Natural killer cell (primary cell): Measurements from ENCODE around the gene CHST8. TPM values are rescaled to one million over a fixed set of nuclear protein-coding genes. Genes with fewer than 3 reads are reported as not detected.

ENCODE experiments used
- ATAC-seq, 3 donors: fragments of 150-1000 bp in 2 of 3; fragments of 200-7000 bp in 1 of 3; cut with Tn5 transposase; 1 replicate in 1 of 3; 2 replicates in 2 of 3; pipeline ENCODE4 v1.10.0; 2021; ENCODE audit warnings: mild to moderate bottlenecking in 2 of 3, moderate library complexity in 2 of 3
- DNase-seq, 2 donors: peaks; one replicate each; pipeline versions ENCODE4 v3.0.0 to v3.0.0-alpha.2; 2013 to 2021; ENCODE audit warnings: mixed read lengths in 1 of 2
- H3K27ac ChIP-seq: one replicate; pipeline ENCODE4 v1.5.1; 2013; ENCODE audit warnings: mild to moderate bottlenecking, low read length
- H3K27me3 ChIP-seq: one replicate; pipeline ENCODE4 v1.6.1; 2013; ENCODE audit warnings: low read length; ENCODE audit not compliant: control insufficient read depth, insufficient read depth
- H3K36me3 ChIP-seq: one replicate; pipeline ENCODE4 v1.6.1; 2013; ENCODE audit warnings: low read length; ENCODE audit not compliant: control insufficient read depth, insufficient read depth
- H3K4me1 ChIP-seq: one replicate; pipeline ENCODE4 v1.6.1; 2013; ENCODE audit warnings: low read length; ENCODE audit not compliant: control insufficient read depth, insufficient read depth
- H3K4me3 ChIP-seq: one replicate; pipeline ENCODE4 v1.5.1; 2013; ENCODE audit warnings: low read length
- H3K9me3 ChIP-seq: one replicate; pipeline ENCODE4 v1.6.1; 2013; ENCODE audit warnings: low read length; ENCODE audit not compliant: control insufficient read depth, insufficient read depth
- H3K27ac Mint-ChIP-seq, 2 donors: one replicate each; pipeline ENCODE4 v1.8.0; 2022; ENCODE audit warnings: mild to moderate bottlenecking in 2 of 2, mixed read lengths in 2 of 2, moderate library complexity in 1 of 2
- H3K27me3 Mint-ChIP-seq, 2 donors: one replicate each; pipeline ENCODE4 v1.8.0; 2022; ENCODE audit warnings: low read depth in 2 of 2, mixed read lengths in 2 of 2
- H3K36me3 Mint-ChIP-seq: one replicate; pipeline ENCODE4 v1.8.0; 2022; ENCODE audit warnings: mixed read lengths
- H3K4me1 Mint-ChIP-seq, 2 donors: one replicate each; pipeline ENCODE4 v1.8.0; 2022; ENCODE audit warnings: mixed read lengths in 2 of 2
- H3K4me3 Mint-ChIP-seq: one replicate; pipeline ENCODE4 v1.8.0; 2022; ENCODE audit warnings: mild to moderate bottlenecking, moderate library complexity, mixed read lengths
- H3K9me3 Mint-ChIP-seq, 2 donors: one replicate each; pipeline ENCODE4 v1.8.0; 2022; ENCODE audit warnings: mixed read lengths in 2 of 2
- WGBS: methylation state at CpG from one replicate; pipeline ENCODE4 v1.1.7; 2013; ENCODE audit warnings: missing lambda C conversion rate; ENCODE audit not compliant: insufficient coverage; 5-methylcytosine and 5-hydroxymethylcytosine counted together
- intact Hi-C: fragments of 100-400 bp; cut with micrococcal nuclease; formaldehyde crosslinking; loops from one replicate; pipeline ENCODE4 v1.14.2; 2022
- total RNA-seq, 4 donors: library from RNA; stranded (reverse); fragments of 120-200 nt in 1 of 4; gene quantifications; one replicate each; pipeline versions ENCODE4 v1.2.3 to v1.2.4, GENCODE V29; 2013 to 2022
- TF ChIP-seq, protein P1 (sequence below): fragments of 200-600 bp; IDR thresholded peaks from one replicate; pipeline ENCODE4 v1.8.0; 2022; ENCODE audit warnings: antibody characterized with exemption

CHST8 gene
- total RNA-seq, 3 donors from 2014 or later (not counting 1 experiment from before 2014, with no cell fraction given) = not detected

DNA sequence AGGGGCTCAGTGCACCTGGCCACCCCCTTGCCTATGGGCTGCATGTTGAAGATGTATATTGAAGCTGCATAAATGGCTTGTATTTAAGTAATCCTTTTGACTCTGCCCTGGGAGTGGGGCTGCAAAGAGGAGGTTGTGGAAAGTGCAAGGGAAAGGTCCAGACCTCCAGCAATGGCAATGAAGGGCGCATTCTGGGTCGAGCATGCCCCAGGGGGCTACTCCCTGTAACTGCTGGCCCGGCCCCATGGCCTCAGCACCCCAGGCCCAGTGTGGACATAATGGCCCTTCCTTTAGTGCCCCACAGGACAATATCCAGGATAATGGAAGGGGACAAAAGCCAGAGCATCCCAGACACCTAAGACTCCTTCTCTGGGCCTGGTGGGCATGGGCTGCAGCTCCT, 43.1 kb upstream of the CHST8 start:
- no peaks in the 10 kb centered on the region for H3K4me1 Mint-ChIP-seq
- intact Hi-C loops = no loop called here
- Histone ChIP-seq H3K9me3 (peaks cover 5% of the 10 kb centered on the region), H3K36me3 (no peaks in the 10 kb centered on the region), H3K4me1 (no peaks in the 10 kb centered on the region), H3K27me3 (no peaks in the 10 kb centered on the region), H3K27ac (no peak overlapping the region), H3K4me3 (no peak overlapping the region)
- no peaks in the 10 kb centered on the region for H3K9me3 Mint-ChIP-seq
- no peak overlapping the region for H3K27ac Mint-ChIP-seq
- TF ChIP-seq, protein P1, sequence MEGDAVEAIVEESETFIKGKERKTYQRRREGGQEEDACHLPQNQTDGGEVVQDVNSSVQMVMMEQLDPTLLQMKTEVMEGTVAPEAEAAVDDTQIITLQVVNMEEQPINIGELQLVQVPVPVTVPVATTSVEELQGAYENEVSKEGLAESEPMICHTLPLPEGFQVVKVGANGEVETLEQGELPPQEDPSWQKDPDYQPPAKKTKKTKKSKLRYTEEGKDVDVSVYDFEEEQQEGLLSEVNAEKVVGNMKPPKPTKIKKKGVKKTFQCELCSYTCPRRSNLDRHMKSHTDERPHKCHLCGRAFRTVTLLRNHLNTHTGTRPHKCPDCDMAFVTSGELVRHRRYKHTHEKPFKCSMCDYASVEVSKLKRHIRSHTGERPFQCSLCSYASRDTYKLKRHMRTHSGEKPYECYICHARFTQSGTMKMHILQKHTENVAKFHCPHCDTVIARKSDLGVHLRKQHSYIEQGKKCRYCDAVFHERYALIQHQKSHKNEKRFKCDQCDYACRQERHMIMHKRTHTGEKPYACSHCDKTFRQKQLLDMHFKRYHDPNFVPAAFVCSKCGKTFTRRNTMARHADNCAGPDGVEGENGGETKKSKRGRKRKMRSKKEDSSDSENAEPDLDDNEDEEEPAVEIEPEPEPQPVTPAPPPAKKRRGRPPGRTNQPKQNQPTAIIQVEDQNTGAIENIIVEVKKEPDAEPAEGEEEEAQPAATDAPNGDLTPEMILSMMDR = no peak
- ATAC-seq (no peak), DNase-seq (no peak)
- H3K4me3 Mint-ChIP-seq = no peak overlapping the region
- H3K36me3 Mint-ChIP-seq = peaks cover 5% of the 10 kb centered on the region
- 76% methylated on average over 3 of the region's 3 CpGs for WGBS
- H3K27me3 Mint-ChIP-seq = peaks cover 4 to 20% of the 10 kb centered on the region in 2 donors

DNA sequence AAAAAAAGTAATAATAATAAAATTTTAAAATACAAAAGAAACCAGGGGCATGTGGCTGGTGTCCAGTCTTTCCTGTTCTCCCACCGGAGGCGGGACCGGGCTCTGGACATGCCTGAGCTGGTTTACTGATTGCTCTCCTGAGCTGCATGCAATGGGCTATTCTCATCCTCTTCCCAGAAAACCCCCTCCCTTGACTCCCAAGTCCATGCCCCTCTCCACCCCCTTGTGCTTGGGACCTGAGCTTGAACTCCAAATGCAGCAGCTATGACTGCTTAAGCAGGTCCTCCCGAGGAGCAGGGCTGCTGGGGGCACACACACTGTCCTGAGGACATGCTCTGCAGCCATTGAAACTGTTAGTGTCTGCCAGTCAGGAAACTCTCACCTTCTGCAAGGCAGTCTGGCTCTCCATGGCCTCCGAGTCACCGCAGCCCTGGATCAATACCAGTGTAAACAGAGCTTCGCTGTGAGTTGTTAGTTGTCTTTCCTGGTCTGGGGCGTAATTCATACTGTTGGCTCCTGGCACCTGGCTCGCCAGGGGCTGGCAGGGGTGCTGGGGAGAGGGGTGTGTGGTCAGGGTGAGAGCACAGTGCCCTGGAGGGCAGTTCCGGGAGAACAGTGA, 41.6 kb upstream of the CHST8 start:
- no peaks in the 10 kb centered on the region for H3K4me1 ChIP-seq
- DNase-seq (no peak), ATAC-seq (no peak)
- 73% methylated on average over 10 of the region's 10 CpGs for WGBS
- intact Hi-C loops = no loop called here
- no peak overlapping the region for H3K27ac ChIP-seq
- Mint-ChIP-seq H3K36me3 (no peaks in the 10 kb centered on the region), H3K9me3 (no peaks in the 10 kb centered on the region), H3K4me1 (no peaks in the 10 kb centered on the region), H3K4me3 (no peak overlapping the region), H3K27ac (no peak overlapping the region), H3K27me3 (peaks cover 4 to 7% of the 10 kb centered on the region in 2 donors)
- H3K9me3 ChIP-seq = no peaks in the 10 kb centered on the region
- no peaks in the 10 kb centered on the region for H3K36me3 ChIP-seq
- H3K4me3 ChIP-seq = no peak overlapping the region
- no peaks in the 10 kb centered on the region for H3K27me3 ChIP-seq
- TF ChIP-seq, protein P1 = no peak

DNA sequence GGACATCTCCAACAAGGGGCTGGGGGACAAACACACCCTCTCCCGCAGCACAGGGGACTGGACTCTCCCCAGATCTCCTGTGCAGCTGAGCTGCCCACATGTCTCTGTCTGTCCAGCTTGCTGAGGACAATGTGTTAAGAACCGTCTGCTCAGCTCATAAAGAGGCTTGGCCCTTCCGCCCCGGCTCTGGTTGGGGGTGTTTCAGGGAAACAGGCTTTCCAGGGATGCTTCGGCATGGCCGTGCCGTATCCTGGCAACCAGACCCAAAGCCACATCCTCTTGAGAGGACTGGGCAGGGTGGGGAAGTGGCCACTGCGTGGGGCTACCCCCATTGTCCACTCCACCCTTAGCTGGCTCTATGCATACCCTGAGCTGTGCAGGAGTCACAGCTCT, 41.1 kb upstream of the CHST8 start:
- no peaks in the 10 kb centered on the region for H3K27me3 ChIP-seq
- H3K4me1 Mint-ChIP-seq = no peaks in the 10 kb centered on the region
- H3K27ac ChIP-seq = no peak overlapping the region
- peaks cover 4 to 7% of the 10 kb centered on the region in 2 donors for H3K27me3 Mint-ChIP-seq
- H3K27ac Mint-ChIP-seq = no peak overlapping the region
- no peaks in the 10 kb centered on the region for H3K36me3 Mint-ChIP-seq
- no peak overlapping the region for H3K4me3 ChIP-seq
- no peaks in the 10 kb centered on the region for H3K4me1 ChIP-seq
- intact Hi-C loops = no loop called here
- no peaks in the 10 kb centered on the region for H3K36me3 ChIP-seq
- no peaks in the 10 kb centered on the region for H3K9me3 Mint-ChIP-seq
- ATAC-seq = no peak
- no peaks in the 10 kb centered on the region for H3K9me3 ChIP-seq
- no peak for DNase-seq
- TF ChIP-seq, protein P1 = no peak
- no peak overlapping the region for H3K4me3 Mint-ChIP-seq
- 56% methylated on average over 8 of the region's 8 CpGs for WGBS

DNA sequence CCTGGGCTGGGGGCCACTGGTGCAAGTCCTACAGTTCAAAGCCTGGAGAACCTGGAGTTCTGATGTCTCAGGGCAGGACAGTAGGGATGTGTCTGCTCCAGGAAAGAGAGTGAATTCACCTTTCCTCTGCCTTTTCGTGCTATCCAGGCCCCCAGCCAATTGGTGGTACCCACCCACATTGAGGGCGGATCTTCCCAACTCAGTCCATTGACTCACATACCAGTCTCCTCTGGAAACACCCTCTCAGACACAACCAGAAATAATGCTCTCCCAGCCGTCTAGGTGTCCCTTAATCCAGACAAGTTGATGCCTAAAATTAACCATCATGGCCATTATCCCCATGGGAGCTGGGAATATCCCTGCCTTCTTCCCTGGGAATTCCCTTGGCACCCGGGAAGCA, 38.8 kb upstream of the CHST8 start:
- Mint-ChIP-seq H3K27ac (no peak overlapping the region), H3K36me3 (no peaks in the 10 kb centered on the region), H3K4me3 (no peak overlapping the region), H3K9me3 (peaks cover 4 to 7% of the 10 kb centered on the region in 2 donors), H3K27me3 (peaks cover 4 to 7% of the 10 kb centered on the region in 2 donors), H3K4me1 (no peaks in the 10 kb centered on the region)
- no peak for ATAC-seq
- Histone ChIP-seq H3K4me3 (no peak overlapping the region), H3K36me3 (no peaks in the 10 kb centered on the region), H3K9me3 (peaks cover 3% of the 10 kb centered on the region), H3K27ac (no peak overlapping the region), H3K27me3 (no peaks in the 10 kb centered on the region), H3K4me1 (no peaks in the 10 kb centered on the region)
- DNase-seq = no peak
- TF ChIP-seq, protein P1 = no peak
- intact Hi-C loops = no loop called here
- WGBS = 64% methylated on average over 4 of the region's 4 CpGs
